Hematopoietic multipotent progenitor cell treated with erythropoietin and hydrocortisone succinate and interleukin-3 and kit ligand, for 6 days (in vitro differentiated cells): Measurements from ENCODE around the gene ZFP92.

Source experiments
- DNase-seq: peaks from one replicate; pipeline ENCODE4 v3.0.0-alpha.2; 2015

The ZFP92 gene

GRCh38 chrX:153457827-153458466, 46.7 kb downstream of the ZFP92 start:
- DNase-seq: no peak

GRCh38 chrX:153458476-153458875, 47.2 kb downstream of the ZFP92 start:
- DNase-seq: no peak

GRCh38 chrX:153459986-153460385, 48.7 kb downstream of the ZFP92 start:
- DNase-seq: no peak

GRCh38 chrX:153460826-153461225, 49.6 kb downstream of the ZFP92 start:
- DNase-seq: peak; percentile 55
